DMS53 treated with DMSO at 0.1 percent for 48 hours (cell line): ENCODE measurements around the gene TAAR8.
"Not testable (repeated sequence)": the region's sequence is repeated elsewhere in the genome, so short reads cannot be mapped to it uniquely, and the experiment has no call there.

Experiments
- DNase-seq: peaks from one replicate; lab custom pipeline; 2025; ENCODE audit not compliant: unreplicated experiment; lab: John Stamatoyannopoulos, UW

The TAAR8 gene

GRCh38 chr6:132537977-132538376 is 14.5 kb upstream of the TAAR8 start, which contains the start of gene TAAR9:
Gene TAAR9 (plus strand): TSS chr6:132538277. CDS start chr6:132538290, 13 bp downstream.
- DNase-seq = no peak

- DNase-seq = no peak
These were observed 7.6 kb upstream of the TAAR8 start for GRCh38 chr6:132544826-132545225.

DNA sequence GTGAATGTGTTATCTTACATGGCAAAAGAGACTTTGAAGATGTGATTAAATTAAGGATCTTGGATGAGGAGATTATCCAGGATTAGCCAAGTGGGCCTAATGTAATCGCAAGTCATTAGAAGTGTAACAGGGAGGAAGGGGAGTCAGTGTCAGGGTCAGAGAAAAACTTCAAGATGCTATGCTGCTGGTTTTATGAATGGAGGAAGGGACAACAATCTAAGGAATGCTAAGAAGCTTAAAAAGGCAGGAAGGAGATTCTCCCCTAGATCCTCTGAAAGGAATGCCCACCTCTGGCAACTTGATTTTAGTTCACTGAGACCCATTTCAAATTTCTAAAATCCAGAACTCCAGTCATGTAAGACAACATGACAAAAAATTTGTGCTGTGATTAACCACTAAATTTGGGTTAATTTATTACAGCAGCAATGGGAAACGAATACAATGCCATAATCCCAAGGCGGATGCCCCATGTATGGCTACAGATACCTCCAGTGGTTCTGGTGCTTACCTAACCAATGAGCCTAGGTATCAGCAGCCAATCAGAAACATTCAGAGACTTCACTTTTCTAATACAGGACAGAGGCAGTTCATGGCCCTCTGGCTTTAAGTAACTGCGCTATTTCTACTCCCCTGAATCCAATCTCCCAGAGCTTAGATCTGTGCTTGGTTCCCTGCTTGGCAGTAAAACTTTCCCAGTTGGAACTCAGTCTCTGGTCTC is 3.6 kb upstream of the TAAR8 start:
- DNase-seq = no peak

- no peak for DNase-seq
These were observed 1.3 kb upstream of the TAAR8 start for GRCh38 chr6:132551214-132551613.

DNA sequence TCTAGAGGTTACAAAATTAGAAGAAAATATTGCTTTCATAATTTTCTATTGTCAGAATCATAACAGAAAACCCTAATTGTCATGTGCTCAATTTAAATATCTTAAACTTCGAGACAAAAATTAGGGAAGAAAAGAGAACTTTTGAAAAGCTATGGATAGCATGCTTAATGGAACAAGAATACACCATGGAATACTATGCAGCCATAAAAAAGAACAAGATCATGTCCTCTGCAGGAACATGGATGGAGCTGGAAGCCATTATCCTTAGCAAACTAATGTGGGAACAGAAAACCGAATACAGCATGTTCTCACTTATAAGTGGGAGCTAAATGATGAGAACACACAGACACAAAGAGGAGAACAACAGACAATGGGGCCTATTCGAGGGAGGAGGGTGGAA is 7.6 kb downstream of the TAAR8 start:
- not testable (repeated sequence) for DNase-seq

GRCh38 chr6:132566404-132566803 is 13.9 kb downstream of the TAAR8 start:
- DNase-seq = no peak

DNA sequence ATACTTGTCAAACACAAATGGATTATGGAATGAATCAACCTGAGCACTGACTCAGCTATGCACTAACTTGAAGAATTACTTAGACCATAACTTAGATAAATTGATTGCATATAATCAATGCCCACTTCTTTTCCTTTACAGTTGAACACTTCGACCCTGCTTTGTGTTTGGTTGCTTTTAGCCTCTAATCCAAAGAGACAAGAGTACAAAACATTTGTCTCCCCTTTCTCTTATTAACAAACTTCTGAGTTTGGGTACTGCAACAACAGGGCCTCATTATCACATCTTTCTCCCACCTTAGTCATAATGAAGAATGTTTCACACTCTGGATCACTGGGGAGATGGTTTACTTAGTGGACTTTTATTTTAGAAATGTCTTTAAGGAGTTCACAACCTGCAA is 15.1 kb downstream of the TAAR8 start:
- DNase-seq = no peak

- DNase-seq = no peak
These were observed 16.1 kb downstream of the TAAR8 start for GRCh38 chr6:132568611-132569010.

DNA sequence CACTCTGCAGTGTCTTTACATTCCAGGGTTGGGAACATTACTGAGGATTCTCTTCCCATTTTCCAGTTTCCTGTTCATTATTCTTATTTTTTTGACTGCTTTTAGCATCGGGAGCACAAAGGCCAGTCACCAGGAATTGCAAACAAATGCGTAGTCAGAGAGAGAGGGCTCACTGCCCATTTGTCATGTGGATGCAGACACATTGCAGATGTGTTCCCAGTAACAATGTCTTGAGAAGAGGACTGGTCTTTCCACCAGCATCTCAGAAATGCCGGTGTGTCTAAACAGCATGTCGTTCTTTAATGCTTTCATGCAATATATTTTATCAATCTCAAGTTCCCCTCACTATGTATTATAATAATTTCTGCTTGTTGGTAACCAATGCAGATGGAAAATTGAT is 16.7 kb downstream of the TAAR8 start:
- DNase-seq = no peak

GRCh38 chr6:132570221-132570777 is 17.8 kb downstream of the TAAR8 start, which contains the start of gene TAAR6:
Gene TAAR6 (plus strand): TSS chr6:132570322. CDS start chr6:132570322, 0 bp downstream.
- no peak for DNase-seq

DNA sequence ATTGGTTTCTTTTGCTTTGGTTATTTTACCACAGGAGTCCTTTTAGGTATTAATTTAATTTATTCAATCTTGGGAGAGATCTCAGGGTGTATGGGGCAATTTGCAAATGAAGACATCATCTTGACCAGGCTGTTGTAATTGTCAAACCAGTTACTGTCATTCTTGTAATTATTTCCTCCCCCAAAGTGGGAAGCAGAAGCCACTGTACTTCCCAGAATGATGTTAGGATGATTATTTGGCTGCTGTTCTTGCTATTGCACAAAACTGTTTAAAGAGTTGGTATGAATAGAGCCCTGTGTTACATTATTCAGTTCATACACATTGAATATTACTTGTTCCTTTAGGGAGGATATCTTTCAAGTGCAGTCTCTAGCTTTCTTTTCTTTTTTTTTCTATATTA is 19.3 kb downstream of the TAAR8 start:
- no peak for DNase-seq

- DNase-seq = no peak
These were observed 32.2 kb downstream of the TAAR8 start for GRCh38 chr6:132584698-132585097.

DNA sequence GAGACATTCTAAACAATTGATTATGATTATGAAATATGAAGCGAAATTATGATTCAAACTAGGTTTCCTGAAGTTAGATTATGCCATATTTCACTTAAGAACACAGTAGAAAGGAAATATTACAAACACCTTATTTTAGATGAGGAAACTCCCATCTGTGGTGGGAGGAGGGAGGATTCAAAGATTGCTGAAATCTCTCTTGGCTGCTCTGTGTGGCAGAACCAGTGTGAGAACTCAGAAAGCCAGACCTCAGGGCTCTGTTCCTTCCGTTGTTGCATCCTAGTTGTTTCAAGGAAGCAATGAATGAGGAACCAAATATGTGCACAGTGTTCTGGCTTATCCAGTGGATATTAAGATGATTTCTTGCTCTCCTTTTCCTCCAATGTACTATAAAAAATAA is 35.0 kb downstream of the TAAR8 start:
- no peak for DNase-seq

GRCh38 chr6:132589454-132589853 is 37.0 kb downstream of the TAAR8 start, which contains the start of gene TAAR5:
Gene TAAR5 (minus strand): TSS chr6:132589741. CDS start chr6:132589686, 55 bp downstream.
- DNase-seq = no peak

GRCh38 chr6:132590362-132590761 is 37.9 kb downstream of the TAAR8 start:
- DNase-seq = no peak

- DNase-seq = no peak
These were observed 40.4 kb downstream of the TAAR8 start for GRCh38 chr6:132592855-132593254.

- no peak for DNase-seq
These were observed 43.7 kb downstream of the TAAR8 start for GRCh38 chr6:132596201-132596600.

GRCh38 chr6:132598473-132598872 is 46.0 kb downstream of the TAAR8 start:
- peak; percentile 34 for DNase-seq

GRCh38 chr6:132600900-132601299 is 48.4 kb downstream of the TAAR8 start:
- DNase-seq = not testable (repeated sequence)
